HL-60 (cell line): Measurements from ENCODE around the gene KIAA1217.

Experiments used
- GABPA ChIP-seq: IDR thresholded peaks from 2 replicates; pipeline ENCODE4 v1.6.1; 2012; ENCODE audit warnings: low read depth
- POLR2AphosphoS5 ChIP-seq: IDR thresholded peaks from 2 replicates; pipeline ENCODE4 v1.6.1; 2012; ENCODE audit warnings: low read depth
- SPI1 ChIP-seq: IDR thresholded peaks from 2 replicates; pipeline ENCODE4 v1.6.1; 2012; ENCODE audit warnings: low read depth, mild to moderate bottlenecking, borderline replicate concordance
- TF ChIP-seq, protein P1 (sequence below): IDR thresholded peaks from one replicate; pipeline ENCODE4 v1.5.1; 2011; ENCODE audit warnings: low read length, control low read depth, inconsistent platforms; ENCODE audit not compliant: insufficient read depth
- TF ChIP-seq, protein P2 (sequence below): IDR thresholded peaks from 2 replicates; pipeline ENCODE4 v1.6.1; 2012; ENCODE audit warnings: low read depth; ENCODE audit not compliant: insufficient replicate concordance

DNA sequence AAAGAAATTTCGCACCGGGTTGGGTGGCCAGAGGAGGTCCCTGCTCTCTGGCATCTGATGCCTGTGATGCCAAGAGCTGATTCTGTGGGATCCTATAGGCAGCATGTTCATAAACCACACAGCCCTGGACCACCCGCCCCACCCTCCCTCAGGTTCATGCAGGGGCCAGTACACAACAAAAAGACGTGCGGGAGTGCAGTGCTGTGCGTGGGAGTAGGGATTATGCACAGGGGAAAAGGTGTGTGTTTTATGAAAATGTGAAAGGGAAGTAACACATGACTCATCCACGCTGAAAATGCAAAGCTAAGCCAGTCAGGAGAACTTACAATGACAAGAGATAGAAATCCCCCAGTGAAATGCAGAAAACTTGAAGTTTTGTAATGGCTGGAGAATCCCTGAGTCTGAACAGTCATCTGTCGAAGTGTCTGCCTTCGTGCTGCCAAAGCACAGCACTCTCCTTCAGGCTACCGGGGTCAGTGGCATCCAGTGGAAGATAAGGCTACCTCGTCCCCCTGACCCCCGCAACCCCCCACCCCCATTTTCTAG is 1.1 kb downstream of the KIAA1217 start:
- TF ChIP-seq POLR2AphosphoS5 = no peak
- TF ChIP-seq, protein P1, sequence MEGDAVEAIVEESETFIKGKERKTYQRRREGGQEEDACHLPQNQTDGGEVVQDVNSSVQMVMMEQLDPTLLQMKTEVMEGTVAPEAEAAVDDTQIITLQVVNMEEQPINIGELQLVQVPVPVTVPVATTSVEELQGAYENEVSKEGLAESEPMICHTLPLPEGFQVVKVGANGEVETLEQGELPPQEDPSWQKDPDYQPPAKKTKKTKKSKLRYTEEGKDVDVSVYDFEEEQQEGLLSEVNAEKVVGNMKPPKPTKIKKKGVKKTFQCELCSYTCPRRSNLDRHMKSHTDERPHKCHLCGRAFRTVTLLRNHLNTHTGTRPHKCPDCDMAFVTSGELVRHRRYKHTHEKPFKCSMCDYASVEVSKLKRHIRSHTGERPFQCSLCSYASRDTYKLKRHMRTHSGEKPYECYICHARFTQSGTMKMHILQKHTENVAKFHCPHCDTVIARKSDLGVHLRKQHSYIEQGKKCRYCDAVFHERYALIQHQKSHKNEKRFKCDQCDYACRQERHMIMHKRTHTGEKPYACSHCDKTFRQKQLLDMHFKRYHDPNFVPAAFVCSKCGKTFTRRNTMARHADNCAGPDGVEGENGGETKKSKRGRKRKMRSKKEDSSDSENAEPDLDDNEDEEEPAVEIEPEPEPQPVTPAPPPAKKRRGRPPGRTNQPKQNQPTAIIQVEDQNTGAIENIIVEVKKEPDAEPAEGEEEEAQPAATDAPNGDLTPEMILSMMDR = no peak
- TF ChIP-seq, protein P2, sequence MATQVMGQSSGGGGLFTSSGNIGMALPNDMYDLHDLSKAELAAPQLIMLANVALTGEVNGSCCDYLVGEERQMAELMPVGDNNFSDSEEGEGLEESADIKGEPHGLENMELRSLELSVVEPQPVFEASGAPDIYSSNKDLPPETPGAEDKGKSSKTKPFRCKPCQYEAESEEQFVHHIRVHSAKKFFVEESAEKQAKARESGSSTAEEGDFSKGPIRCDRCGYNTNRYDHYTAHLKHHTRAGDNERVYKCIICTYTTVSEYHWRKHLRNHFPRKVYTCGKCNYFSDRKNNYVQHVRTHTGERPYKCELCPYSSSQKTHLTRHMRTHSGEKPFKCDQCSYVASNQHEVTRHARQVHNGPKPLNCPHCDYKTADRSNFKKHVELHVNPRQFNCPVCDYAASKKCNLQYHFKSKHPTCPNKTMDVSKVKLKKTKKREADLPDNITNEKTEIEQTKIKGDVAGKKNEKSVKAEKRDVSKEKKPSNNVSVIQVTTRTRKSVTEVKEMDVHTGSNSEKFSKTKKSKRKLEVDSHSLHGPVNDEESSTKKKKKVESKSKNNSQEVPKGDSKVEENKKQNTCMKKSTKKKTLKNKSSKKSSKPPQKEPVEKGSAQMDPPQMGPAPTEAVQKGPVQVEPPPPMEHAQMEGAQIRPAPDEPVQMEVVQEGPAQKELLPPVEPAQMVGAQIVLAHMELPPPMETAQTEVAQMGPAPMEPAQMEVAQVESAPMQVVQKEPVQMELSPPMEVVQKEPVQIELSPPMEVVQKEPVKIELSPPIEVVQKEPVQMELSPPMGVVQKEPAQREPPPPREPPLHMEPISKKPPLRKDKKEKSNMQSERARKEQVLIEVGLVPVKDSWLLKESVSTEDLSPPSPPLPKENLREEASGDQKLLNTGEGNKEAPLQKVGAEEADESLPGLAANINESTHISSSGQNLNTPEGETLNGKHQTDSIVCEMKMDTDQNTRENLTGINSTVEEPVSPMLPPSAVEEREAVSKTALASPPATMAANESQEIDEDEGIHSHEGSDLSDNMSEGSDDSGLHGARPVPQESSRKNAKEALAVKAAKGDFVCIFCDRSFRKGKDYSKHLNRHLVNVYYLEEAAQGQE = no peak
- TF ChIP-seq GABPA = no peak
- no peak for TF ChIP-seq SPI1
